Forelimb muscle (tissue), 1 donor: ENCODE results near the gene ITGAD. TPM values are rescaled to one million over a fixed set of nuclear protein-coding genes. Genes with fewer than 3 reads are reported as not detected.

ENCODE experiments used
- DNase-seq: peaks from one replicate; pipeline ENCODE4 v3.0.0-alpha.2; 2013; ENCODE audit warnings: low read depth
- polyA plus RNA-seq: library from polyadenylated mRNA; unstranded; fragments of 120-200 nt; gene quantifications from one replicate; pipeline ENCODE4 v1.2.1, GENCODE V29; 2013; ENCODE audit not compliant: insufficient read length

ITGAD gene
- polyA plus RNA-seq, 1 donor = 0.78 TPM

- no peak for DNase-seq
Measured at GRCh38 chr16:31474773-31475738, 81.9 kb downstream of the ITGAD start.

GRCh38 chr16:31475946-31476302, 82.8 kb downstream of the ITGAD start:
- DNase-seq = no peak

Other genes with a start within 250 kb of the ITGAD start
- gene PRSS36, start 243.3 kb upstream of the ITGAD start, polyA plus RNA-seq = 1.0 TPM
- 351 TPM for gene FUS, start 213.2 kb upstream of the ITGAD start, polyA plus RNA-seq
- gene PYCARD, start 190.6 kb upstream of the ITGAD start, polyA plus RNA-seq = 4.8 TPM
- gene TRIM72, start 179.2 kb upstream of the ITGAD start, polyA plus RNA-seq = 82.7 TPM
- 2.1 TPM for gene PYDC1, start 176.2 kb upstream of the ITGAD start, polyA plus RNA-seq
- 3.2 TPM for gene ITGAM, start 133.4 kb upstream of the ITGAD start, polyA plus RNA-seq
- 0.81 TPM for gene ITGAX, start 38.2 kb upstream of the ITGAD start, polyA plus RNA-seq
- 334 TPM for gene COX6A2, start 35.0 kb downstream of the ITGAD start, polyA plus RNA-seq
- 2.4 TPM for gene ZNF843, start 49.5 kb downstream of the ITGAD start, polyA plus RNA-seq
- 8.2 TPM for gene ARMC5, start 66.2 kb downstream of the ITGAD start, polyA plus RNA-seq
- gene TGFB1I1, start 78.8 kb downstream of the ITGAD start, polyA plus RNA-seq = 105 TPM
- 6.2 TPM for gene SLC5A2, start 89.8 kb downstream of the ITGAD start, polyA plus RNA-seq
- gene RUSF1, start 115.1 kb downstream of the ITGAD start, polyA plus RNA-seq = 45.5 TPM
- gene AHSP, start 134.6 kb downstream of the ITGAD start, polyA plus RNA-seq = 12.3 TPM